Pancreas (tissue), 10 donors: ENCODE measurements around the gene OTX2. TPM values are rescaled to one million over a fixed set of nuclear protein-coding genes. Genes with fewer than 3 reads are reported as not detected.

Source experiments
- ATAC-seq, 4 donors: fragments of 200-7000 bp; cut with Tn5 transposase; one replicate each; pipeline versions ENCODE4 v1.8.0 to v1.9.1; 2020; ENCODE audit warnings: mild to moderate bottlenecking in 4 of 4, moderate library complexity in 4 of 4
- DNase-seq, 6 donors: peaks; one replicate each; pipeline ENCODE4 v3.0.0-alpha.2; 2020
- FAIRE-seq: peaks from 2 replicates; lab custom pipeline; 2012; peaks lifted over from hg19 to GRCh38; lab: Jason Lieb, UNC
- H3K27ac ChIP-seq, 4 donors: fragments of 200-600 bp; sonication (generic); 1 replicate in 3 of 4; 2 replicates in 1 of 4; pipeline versions ENCODE4 v1.5.0 to v1.8.0; 2020
- H3K27me3 ChIP-seq, 4 donors: fragments of 200-600 bp; one replicate each; pipeline ENCODE4 v1.8.0; 2021
- H3K36me3 ChIP-seq, 3 donors: fragments of 200-600 bp; sonication (generic) in 1 of 3; one replicate each; pipeline versions ENCODE4 v1.5.0 to v1.8.0; 2020 to 2021
- H3K4me1 ChIP-seq, 3 donors: fragments of 200-600 bp; one replicate each; pipeline ENCODE4 v1.8.0; 2021
- H3K4me3 ChIP-seq, 4 donors: fragments of 200-600 bp; sonication (generic) in 2 of 4; one replicate each; pipeline versions ENCODE4 v1.5.0 to v1.8.0; 2020 to 2021
- H3K9me3 ChIP-seq, 4 donors: fragments of 200-600 bp; one replicate each; pipeline ENCODE4 v1.8.0; 2021
- CTCF ChIP-seq, 4 donors: fragments of 200-600 bp; sonication (generic) in 3 of 4; IDR thresholded peaks; one replicate each; pipeline versions ENCODE4 v1.5.0 to v1.8.0; 2021; ENCODE audit warnings: antibody characterized with exemption in 4 of 4
- WGBS, 2 donors: extraction: QIAGEN DNeasy Blood & Tissue Kit; methylation state at CpG; one replicate each; pipeline ENCODE4 v1.1.7; 2013; 5-methylcytosine and 5-hydroxymethylcytosine counted together
- intact Hi-C, 3 donors: fragments of 100-400 bp; cut with DNase I; formaldehyde crosslinking; loops; one replicate each; pipeline versions ENCODE4 v1.11.1 to v1.14.2; 2022
- polyA plus RNA-seq, 2 donors: library from polyadenylated mRNA; stranded (reverse); fragments of 200-250 nt; gene quantifications; one replicate each; pipeline ENCODE4 v1.2.3, GENCODE V29; 2013
- total RNA-seq, 6 donors: library from RNA; stranded (reverse); fragmentation: NEBNext Ultra II Directional in 4 of 6; extraction: Animal tissue kit (Norgen Biotek cat#: 25700) in 4 of 6; gene quantifications; one replicate each; pipeline versions ENCODE4 v1.2.1 to v1.2.4, GENCODE V29; 2021 to 2023
- donor health status: healthy with polysubstance abuse.
- donor health status: DM: no; HTN: no; CAD: no; lungs with moderate emphysema.
- donor health status: DM: no; HTN: no; CAD: no.
- donor health status: control.
- donor health status: control.
- donor health status: Bipolar disorder and iron deficiency.
- donor health status: DM: yes; HTN: yes; CAD: no.
- donor health status: DM: no; HTN: no; CAD: no.
- donor health status: DM: no; HTN: no; CAD: no.
- donor health status: DM: yes; HTN: yes; CAD: no.

The OTX2 gene
- total and polyA plus RNA-seq, 8 donors, result not detected

GRCh38 chr14:56770512-56770911 is 39.8 kb downstream of the OTX2 start:
- H3K9me3 ChIP-seq, result no peaks in the 10 kb centered on the region
- H3K36me3 ChIP-seq, result no peaks in the 10 kb centered on the region
- no peak for ATAC-seq
- no peaks in the 10 kb centered on the region for H3K27me3 ChIP-seq
- intact Hi-C loops, result no loop called here
- no peak for DNase-seq
- H3K4me1 ChIP-seq, result no peaks in the 10 kb centered on the region
- FAIRE-seq, result no peak
- TF ChIP-seq CTCF (IDR thresholded peaks at IDR 0.05), result no peak
- H3K4me3 ChIP-seq, result no peak overlapping the region
- H3K27ac ChIP-seq, result no peak overlapping the region

- WGBS, 2 donors, result 56 to 63% methylated on average over 6 of the region's 6 CpGs
- no peak for TF ChIP-seq CTCF (IDR thresholded peaks at IDR 0.05)
- Histone ChIP-seq H3K36me3 (no peaks in the 10 kb centered on the region), H3K4me1 (no peaks in the 10 kb centered on the region), H3K27me3 (no peaks in the 10 kb centered on the region), H3K27ac (no peak overlapping the region), H3K9me3 (no peaks in the 10 kb centered on the region), H3K4me3 (no peak overlapping the region)
- ATAC-seq, result no peak
- intact Hi-C loops, result no loop called here
- FAIRE-seq, result no peak
- no peak for DNase-seq
Observed at GRCh38 chr14:56760164-56760914, 49.9 kb downstream of the OTX2 start.

- no peak for TF ChIP-seq CTCF (IDR thresholded peaks at IDR 0.05)
- Histone ChIP-seq H3K4me1 (no peaks in the 10 kb centered on the region), H3K27ac (no peak overlapping the region), H3K27me3 (no peaks in the 10 kb centered on the region), H3K36me3 (no peaks in the 10 kb centered on the region), H3K4me3 (no peak overlapping the region), H3K9me3 (no peaks in the 10 kb centered on the region)
- intact Hi-C loops, result no loop called here
- WGBS, 2 donors, result 80 to 86% methylated on average over 2 of the region's 2 CpGs
- no peak for DNase-seq
- no peak for ATAC-seq
- no peak for FAIRE-seq
Observed at GRCh38 chr14:56759633-56760032, 50.6 kb downstream of the OTX2 start.

- Histone ChIP-seq H3K4me1 (no peaks in the 10 kb centered on the region), H3K4me3 (no peak overlapping the region), H3K27me3 (no peaks in the 10 kb centered on the region), H3K36me3 (no peaks in the 10 kb centered on the region), H3K9me3 (no peaks in the 10 kb centered on the region), H3K27ac (no peak overlapping the region)
- ATAC-seq (no peak), FAIRE-seq (no peak), DNase-seq (no peak)
- intact Hi-C loops, result no loop called here
- no peak for TF ChIP-seq CTCF (IDR thresholded peaks at IDR 0.05)
- 78 to 80% methylated on average over 5 of the region's 5 CpGs for WGBS, 2 donors
Observed at GRCh38 chr14:56759094-56759493, 51.2 kb downstream of the OTX2 start.

- no peak for FAIRE-seq
- 56 to 58% methylated on average over 3 of the region's 3 CpGs for WGBS, 2 donors
- TF ChIP-seq CTCF (IDR thresholded peaks at IDR 0.05), result no peak
Observed at GRCh38 chr14:56754921-56755320, 55.4 kb downstream of the OTX2 start.

More at GRCh38 chr14:56754921-56755320, 55.4 kb downstream of the OTX2 start:
- ATAC-seq (no peak), DNase-seq (no peak)
- H3K36me3 ChIP-seq, result no peaks in the 10 kb centered on the region
- H3K27me3 ChIP-seq, result no peaks in the 10 kb centered on the region
- H3K9me3 ChIP-seq, result no peaks in the 10 kb centered on the region
- no peak overlapping the region for H3K27ac ChIP-seq
- intact Hi-C loops, result no loop called here
- H3K4me1 ChIP-seq, result no peaks in the 10 kb centered on the region
- no peak overlapping the region for H3K4me3 ChIP-seq
